SKM-1 treated with dmso at 0.1 percent for 144 hours (cell line): ENCODE measurements around the gene EIF5B.

Experiments
- DNase-seq: peaks from one replicate; lab custom pipeline; 2025; ENCODE audit not compliant: unreplicated experiment; lab: John Stamatoyannopoulos, UW

Gene EIF5B

GRCh38 chr2:99406137-99406536 lies 68.9 kb downstream of the EIF5B start:
- no peak for DNase-seq

GRCh38 chr2:99410276-99410675 lies 73.1 kb downstream of the EIF5B start:
- no peak for DNase-seq

- DNase-seq: no peak
Measured at GRCh38 chr2:99414566-99414965, 77.4 kb downstream of the EIF5B start.

GRCh38 chr2:99417396-99417795 lies 80.2 kb downstream of the EIF5B start:
- DNase-seq: no peak

- no peak for DNase-seq
Measured at GRCh38 chr2:99420031-99420430, 82.8 kb downstream of the EIF5B start.

- no peak for DNase-seq
Measured at GRCh38 chr2:99420751-99421299, 83.6 kb downstream of the EIF5B start.

- no peak for DNase-seq
Measured at GRCh38 chr2:99421469-99421868, 84.3 kb downstream of the EIF5B start.

- no peak for DNase-seq
Measured at GRCh38 chr2:99422599-99422998, 85.4 kb downstream of the EIF5B start.

GRCh38 chr2:99424371-99424770 lies 87.2 kb downstream of the EIF5B start:
- no peak for DNase-seq

- DNase-seq: no peak
Measured at GRCh38 chr2:99425022-99425421, 87.8 kb downstream of the EIF5B start.

GRCh38 chr2:99430614-99431291 lies 93.6 kb downstream of the EIF5B start:
- DNase-seq: no peak

- no peak for DNase-seq
Measured at GRCh38 chr2:99431587-99432275, 94.5 kb downstream of the EIF5B start.

GRCh38 chr2:99433340-99433739 lies 96.2 kb downstream of the EIF5B start:
- DNase-seq: no peak

- no peak for DNase-seq
Measured at GRCh38 chr2:99436874-99437273, 99.7 kb downstream of the EIF5B start.

- no peak for DNase-seq
Measured at GRCh38 chr2:99439971-99440505, 102.8 kb downstream of the EIF5B start.

GRCh38 chr2:99442837-99443236 lies 105.6 kb downstream of the EIF5B start:
- no peak for DNase-seq

GRCh38 chr2:99444222-99444621 lies 107.0 kb downstream of the EIF5B start:
- no peak for DNase-seq

GRCh38 chr2:99445065-99445464 lies 107.9 kb downstream of the EIF5B start:
- no peak for DNase-seq

- no peak for DNase-seq
Measured at GRCh38 chr2:99448556-99448955, 111.4 kb downstream of the EIF5B start.

GRCh38 chr2:99450199-99450598 lies 113.0 kb downstream of the EIF5B start:
- no peak for DNase-seq
